RWPE2 (cell line): ENCODE measurements around the gene BAHCC1.

ENCODE experiments used
- ATAC-seq: fragments of 200-7000 bp; cut with Tn5 transposase; 3 replicates; pipeline ENCODE4 v1.9.1; 2021; ENCODE audit warnings: low read depth
- DNase-seq: peaks from one replicate; pipeline ENCODE4 v3.0.0-alpha.2; 2020; ENCODE audit warnings: low spot score
- H3K27ac ChIP-seq: fragments of 450-650 bp; 2 replicates; pipeline ENCODE4 v1.5.1; 2017; ENCODE audit warnings: mild to moderate bottlenecking; ENCODE audit not compliant: poor library complexity, severe bottlenecking
- H3K27me3 ChIP-seq: fragments of 250-450 bp; sonication (Bioruptor Pico); 2 replicates; pipeline ENCODE4 v1.5.1; 2021; ENCODE audit warnings: mild to moderate bottlenecking, moderate library complexity; ENCODE audit not compliant: insufficient read depth, poor library complexity, severe bottlenecking
- H3K36me3 ChIP-seq: fragments of 250-450 bp; sonication (Bioruptor Pico); 2 replicates; pipeline ENCODE4 v1.5.1; 2020; ENCODE audit warnings: low read depth, mild to moderate bottlenecking, moderate library complexity
- H3K4me1 ChIP-seq: fragments of 250-450 bp; sonication (Bioruptor Pico); 2 replicates; pipeline ENCODE4 v1.5.1; 2021; ENCODE audit warnings: mild to moderate bottlenecking, moderate library complexity; ENCODE audit not compliant: insufficient read depth, poor library complexity, severe bottlenecking
- H3K4me3 ChIP-seq: fragments of 250-450 bp; sonication (Bioruptor Pico); 2 replicates; pipeline ENCODE4 v1.5.1; 2021; ENCODE audit warnings: mild to moderate bottlenecking, moderate library complexity; ENCODE audit not compliant: severe bottlenecking
- H3K9me3 ChIP-seq: fragments of 250-450 bp; sonication (Bioruptor Pico); 2 replicates; pipeline ENCODE4 v1.5.1; 2021; ENCODE audit warnings: mild to moderate bottlenecking, moderate library complexity; ENCODE audit not compliant: severe bottlenecking
- CTCF ChIP-seq: fragments of 450-650 bp; IDR thresholded peaks from one replicate; pipeline ENCODE4 v1.5.1; 2017; ENCODE audit warnings: mild to moderate bottlenecking, moderate library complexity; ENCODE audit not compliant: poor library complexity, severe bottlenecking

BAHCC1 gene

GRCh38 chr17:81513753-81514488 is 118.7 kb downstream of the BAHCC1 start:
- peak overlapping the region; percentile 97 for H3K27ac ChIP-seq
- H3K4me3 ChIP-seq = peak overlapping the region; percentile 66
- H3K36me3 ChIP-seq = peaks cover 34% of the 10 kb centered on the region
- peak; percentile 84 for DNase-seq
- peak; percentile 22 for ATAC-seq
- no peak for TF ChIP-seq CTCF
- H3K4me1 ChIP-seq = peaks cover 5% of the 10 kb centered on the region
- no peaks in the 10 kb centered on the region for H3K27me3 ChIP-seq
- H3K9me3 ChIP-seq = no peaks in the 10 kb centered on the region

DNA sequence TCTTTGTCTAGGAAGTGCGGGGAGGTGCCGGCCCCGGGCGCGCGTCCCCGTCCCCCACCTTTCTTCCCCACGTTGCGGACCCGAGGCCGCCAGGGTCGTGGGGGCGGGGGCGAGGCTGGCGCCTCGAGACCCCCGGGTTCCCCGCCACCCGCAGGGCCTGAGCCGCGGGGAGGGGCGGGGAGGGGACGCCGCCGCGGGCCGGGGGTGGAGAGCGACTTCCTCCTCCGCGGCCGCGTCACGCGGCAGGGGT is 119.2 kb downstream of the BAHCC1 start:
- peaks cover 5% of the 10 kb centered on the region for H3K4me1 ChIP-seq

GRCh38 chr17:81514739-81515529 is 119.7 kb downstream of the BAHCC1 start:
- peaks cover 24% of the 10 kb centered on the region for H3K36me3 ChIP-seq
- DNase-seq (peak; percentile 87), ATAC-seq (peak; percentile 16)
- no peak for TF ChIP-seq CTCF
- no peaks in the 10 kb centered on the region for H3K27me3 ChIP-seq
- H3K9me3 ChIP-seq = no peaks in the 10 kb centered on the region
- H3K4me3 ChIP-seq = peak overlapping the region; percentile 66
- H3K4me1 ChIP-seq = peaks cover 5% of the 10 kb centered on the region
- H3K27ac ChIP-seq = peak overlapping the region; percentile 97

More for the DNA sequence above, 119.2 kb downstream of the BAHCC1 start:
- H3K36me3 ChIP-seq = peaks cover 29% of the 10 kb centered on the region
- H3K27me3 ChIP-seq = no peaks in the 10 kb centered on the region
- H3K4me3 ChIP-seq = peak overlapping the region; percentile 66
- no peak for TF ChIP-seq CTCF
- ATAC-seq = no peak; the same call in 2 of the 3 replicates
- DNase-seq = no peak
- no peaks in the 10 kb centered on the region for H3K9me3 ChIP-seq
- peak overlapping the region; percentile 97 for H3K27ac ChIP-seq

- H3K4me1 ChIP-seq = peaks cover 5% of the 10 kb centered on the region
- H3K4me3 ChIP-seq = peak overlapping the region; percentile 66
- H3K9me3 ChIP-seq = no peaks in the 10 kb centered on the region
- DNase-seq = peak; percentile 69
- TF ChIP-seq CTCF = no peak
- H3K27me3 ChIP-seq = no peaks in the 10 kb centered on the region
- no peak for ATAC-seq
- peaks cover 18% of the 10 kb centered on the region for H3K36me3 ChIP-seq
- peak overlapping the region; percentile 97 for H3K27ac ChIP-seq
Observed at GRCh38 chr17:81515530-81516041, 120.3 kb downstream of the BAHCC1 start.
